ENCODE results near the gene EIF4G1.
"Not testable (repeated sequence)": the region's sequence is repeated elsewhere in the genome, so short reads cannot be mapped to it uniquely, and the experiment has no call there.

The EIF4G1 gene

GRCh38 chr3:184336547-184337398, 22.4 kb downstream of the EIF4G1 start:
- DNase-seq: peak; percentile 66

GRCh38 chr3:184337399-184337714, 23.0 kb downstream of the EIF4G1 start, which contains the start of gene FAM131A:
Gene FAM131A, plus strand, starts transcription at chr3:184337600. Its CDS starts 31 bp downstream, at chr3:184337631.
- peak; percentile 87 for DNase-seq

DNA sequence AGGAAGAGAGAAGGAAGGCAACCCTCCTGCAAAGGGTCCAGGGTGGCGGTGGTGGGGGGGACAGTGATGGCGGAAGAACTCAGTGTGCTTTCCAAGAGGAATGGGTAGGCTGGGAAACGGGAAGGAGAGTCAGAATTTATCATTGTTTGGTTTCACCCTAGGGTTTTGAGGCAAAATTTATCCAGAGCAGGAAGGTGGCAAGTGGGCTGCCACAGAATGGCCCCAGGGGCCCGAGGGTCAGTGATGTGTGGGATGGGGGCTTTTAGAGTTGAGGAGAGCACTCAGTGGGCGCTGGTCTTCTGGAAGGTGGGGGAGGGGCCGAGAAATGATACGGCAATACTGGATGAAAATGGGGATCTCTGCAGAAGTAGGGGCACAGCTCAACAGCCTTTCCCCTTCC, 23.6 kb downstream of the EIF4G1 start:
- DNase-seq: no peak

- peak; percentile 92 for DNase-seq
These were observed 24.1 kb downstream of the EIF4G1 start for GRCh38 chr3:184338511-184338945.

GRCh38 chr3:184339001-184339400, 24.6 kb downstream of the EIF4G1 start:
- DNase-seq: no peak

DNA sequence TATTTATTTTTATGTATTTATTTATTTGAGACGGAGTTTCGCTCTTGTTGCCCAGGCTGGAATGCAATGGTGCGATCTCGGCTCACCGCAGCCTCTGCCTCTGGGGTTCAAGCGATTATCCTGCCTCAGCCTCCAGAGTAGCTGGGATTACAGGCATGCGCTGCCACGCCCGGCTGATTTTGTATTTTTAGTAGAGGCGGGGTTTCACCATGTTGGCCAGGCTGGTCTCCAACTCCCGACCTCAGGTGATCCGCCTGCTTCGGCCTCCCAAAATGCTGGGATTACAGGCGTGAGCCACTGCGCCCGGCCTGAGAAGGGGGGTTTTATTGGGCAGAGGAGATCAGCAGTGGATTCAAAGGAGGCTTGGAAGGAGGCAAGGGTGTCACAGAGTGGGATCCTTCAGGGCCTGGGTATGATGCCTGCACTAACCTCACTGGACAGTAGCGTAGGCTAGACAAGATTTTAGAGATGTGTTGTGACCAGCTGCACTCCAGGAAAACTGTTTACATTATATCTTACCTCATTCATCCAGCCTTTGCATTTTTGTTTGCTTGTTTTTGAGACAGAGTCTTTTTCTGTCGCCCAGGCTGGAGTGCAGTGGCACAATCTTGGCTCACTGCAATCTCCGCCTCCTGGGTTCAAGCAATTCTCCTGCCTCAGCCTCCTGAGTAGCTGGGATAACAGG, 25.2 kb downstream of the EIF4G1 start:
- not testable (repeated sequence) for DNase-seq

DNA sequence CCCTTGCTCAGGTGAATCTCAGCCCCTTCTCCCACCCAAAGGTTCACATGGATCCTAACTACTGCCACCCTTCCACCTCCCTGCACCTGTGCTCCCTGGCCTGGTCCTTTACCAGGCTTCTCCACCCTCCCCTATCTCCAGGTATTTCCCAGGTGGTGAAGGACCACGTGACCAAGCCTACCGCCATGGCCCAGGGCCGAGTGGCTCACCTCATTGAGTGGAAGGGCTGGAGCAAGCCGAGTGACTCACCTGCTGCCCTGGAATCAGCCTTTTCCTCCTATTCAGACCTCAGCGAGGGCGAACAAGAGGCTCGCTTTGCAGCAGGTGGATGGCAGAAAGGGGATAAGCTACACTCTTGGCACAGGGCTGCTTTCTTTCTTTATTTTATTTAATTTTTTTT, 27.5 kb downstream of the EIF4G1 start:
- DNase-seq: no peak

DNA sequence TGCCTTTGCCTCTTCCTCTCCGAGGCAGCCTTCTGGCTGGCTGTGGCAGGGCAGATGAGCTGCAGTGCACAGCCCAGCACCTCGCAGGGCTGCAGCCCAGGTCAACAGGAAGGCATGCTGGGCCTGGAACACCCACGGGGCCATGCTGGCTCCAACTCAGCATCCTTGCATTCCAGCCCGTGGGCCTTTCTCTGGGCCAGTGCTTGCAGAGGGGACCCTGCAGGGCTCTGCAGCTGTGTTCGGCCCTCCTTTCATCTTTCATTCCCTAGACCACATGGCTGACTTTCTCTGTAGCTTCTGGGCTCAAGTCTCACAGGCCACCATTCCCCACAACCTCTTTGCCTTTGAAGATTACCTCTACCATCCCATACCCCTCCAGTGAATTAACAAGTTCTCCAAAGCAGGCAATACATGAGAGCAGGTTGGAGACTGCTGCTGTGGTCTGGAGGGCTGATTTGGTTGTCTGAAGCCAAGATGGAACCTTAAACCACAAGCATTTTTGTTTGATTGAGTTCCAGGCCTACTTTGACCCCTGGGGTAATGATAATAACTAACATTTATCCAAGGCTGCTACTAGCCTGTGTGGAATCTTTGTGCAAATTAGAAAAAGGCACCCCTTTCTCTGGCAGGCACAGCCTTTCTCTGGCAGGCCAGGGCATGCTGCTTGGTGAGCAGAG, 28.9 kb downstream of the EIF4G1 start:
- no peak for DNase-seq

GRCh38 chr3:184344579-184345316, 30.3 kb downstream of the EIF4G1 start:
- no peak for DNase-seq

- DNase-seq: no peak
These were observed 31.1 kb downstream of the EIF4G1 start for GRCh38 chr3:184345317-184346144.

DNA sequence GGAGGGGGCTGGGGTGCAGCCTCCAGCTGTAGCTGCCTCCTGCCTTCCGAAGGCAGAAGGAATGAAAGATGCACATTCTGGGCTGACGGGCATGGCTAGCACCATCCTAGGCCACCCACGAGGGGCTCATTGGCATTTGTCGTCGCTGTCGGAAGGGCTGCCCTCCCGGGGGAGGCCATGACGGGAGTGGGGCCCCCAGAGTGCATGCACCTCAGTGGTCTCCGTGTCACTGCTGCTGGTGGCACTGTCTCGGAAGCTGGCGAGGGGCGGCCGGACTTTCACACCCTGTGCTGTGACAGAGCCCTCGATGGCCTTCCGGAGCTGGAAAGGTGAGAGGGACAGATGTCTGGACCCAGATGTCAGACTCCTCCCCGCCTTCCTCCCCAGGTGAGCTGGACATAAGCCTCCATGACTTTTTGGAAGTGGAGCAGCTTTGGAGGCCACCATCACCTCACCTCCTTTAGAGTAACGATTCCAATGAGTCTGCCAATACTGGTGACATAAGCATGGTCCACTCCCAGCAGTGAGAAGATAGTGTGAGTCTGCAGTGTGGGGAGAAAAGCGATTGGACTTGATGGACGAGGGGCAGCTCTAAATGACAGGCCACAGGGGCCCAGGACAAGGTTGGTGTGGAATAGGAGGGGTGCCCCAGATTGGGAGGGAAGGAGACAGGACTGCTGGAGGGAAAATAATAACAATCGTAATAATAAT, 32.2 kb downstream of the EIF4G1 start:
- DNase-seq: no peak

DNA sequence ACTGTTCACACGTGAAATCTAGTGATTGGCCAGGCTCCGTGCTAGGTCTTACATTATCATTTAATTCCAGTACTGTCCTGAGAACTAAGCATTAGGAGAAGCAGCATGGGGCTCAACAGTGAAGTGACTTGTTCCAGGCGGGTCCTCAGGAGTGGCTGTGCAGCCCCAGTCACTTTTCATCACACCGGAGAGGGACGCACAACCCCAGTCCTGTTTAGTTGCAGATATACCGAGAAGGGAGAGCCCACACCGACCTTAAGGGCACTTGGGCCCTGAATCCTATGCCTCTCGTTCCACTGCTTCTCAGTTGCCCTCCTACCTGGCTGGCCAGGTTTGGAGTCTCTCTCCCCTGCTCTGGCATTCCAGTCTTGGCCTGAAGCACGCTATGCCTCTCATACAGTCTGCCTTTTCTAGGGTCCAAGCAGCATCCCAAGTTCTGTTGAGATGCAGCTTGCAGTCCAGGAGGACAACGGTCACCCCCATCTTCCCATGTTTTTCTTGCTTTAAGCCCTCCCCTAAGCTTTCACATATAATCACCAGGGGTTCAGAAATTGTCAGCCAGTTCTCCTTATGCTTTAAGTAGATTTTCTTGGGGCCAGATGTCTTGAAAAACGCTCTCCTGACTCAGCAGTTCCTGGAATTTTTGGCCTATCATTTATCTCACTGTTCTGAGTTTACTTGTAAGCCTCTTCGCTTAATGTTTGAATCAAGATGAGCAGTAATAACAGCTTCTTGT, 33.1 kb downstream of the EIF4G1 start:
- no peak for DNase-seq

DNA sequence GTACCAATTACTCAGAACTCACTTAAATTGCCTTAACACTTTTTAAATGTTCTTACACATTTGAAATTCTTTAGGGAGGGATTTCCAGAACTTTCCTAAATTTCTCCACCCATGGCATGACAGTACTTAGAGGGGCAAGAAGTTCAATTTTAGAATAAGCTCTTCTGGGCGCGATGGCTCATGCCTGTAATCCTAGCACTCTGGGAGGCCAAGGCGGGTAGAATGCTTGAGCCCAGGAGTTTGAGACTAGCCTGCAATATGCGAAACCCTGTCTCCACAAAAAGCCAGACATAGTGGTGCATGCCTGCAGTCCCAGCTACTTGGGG, 33.6 kb downstream of the EIF4G1 start:
- no peak for DNase-seq

DNA sequence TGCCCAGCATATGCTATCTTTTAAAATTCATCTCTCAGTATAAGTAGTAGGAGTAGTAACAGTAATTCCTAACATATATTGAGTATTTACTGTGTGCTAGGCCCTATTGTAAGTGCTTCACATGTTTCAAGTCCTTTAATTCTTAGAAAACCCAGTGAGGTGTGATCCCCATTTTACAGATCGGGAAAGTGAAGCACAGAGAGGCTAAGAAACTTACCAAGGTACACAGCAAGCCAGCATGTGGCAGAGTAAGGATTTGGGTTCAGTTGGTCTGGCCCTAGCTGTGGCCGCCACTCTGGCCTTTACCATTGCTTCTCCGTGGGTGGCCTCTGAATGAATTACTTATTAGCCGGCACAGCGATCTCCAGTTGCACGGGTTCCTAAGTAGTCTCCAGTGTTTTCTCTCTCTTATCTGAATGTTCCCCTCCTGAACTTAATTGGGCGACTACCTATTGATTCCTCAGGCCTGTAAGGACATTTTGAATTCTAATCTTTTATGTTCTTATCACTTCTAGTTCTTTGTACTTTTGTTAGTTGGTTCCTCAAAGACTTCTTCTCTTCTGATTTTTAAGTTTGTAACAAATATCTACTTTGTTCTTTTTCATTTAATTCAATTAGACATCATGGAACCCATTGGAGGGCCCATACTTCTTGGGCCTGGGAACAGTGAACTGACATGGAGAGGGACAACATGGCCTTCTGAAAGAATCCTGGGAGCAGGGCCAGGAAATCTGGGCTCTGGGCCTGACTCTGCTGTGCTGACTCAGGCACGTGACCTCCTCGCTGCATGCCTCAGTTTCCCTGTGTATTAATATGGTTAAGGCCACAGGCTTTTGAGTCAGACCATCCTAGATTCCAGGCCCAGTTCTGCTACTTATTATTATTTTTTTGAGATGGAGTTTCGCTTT, 35.4 kb downstream of the EIF4G1 start:
- no peak for DNase-seq

DNA sequence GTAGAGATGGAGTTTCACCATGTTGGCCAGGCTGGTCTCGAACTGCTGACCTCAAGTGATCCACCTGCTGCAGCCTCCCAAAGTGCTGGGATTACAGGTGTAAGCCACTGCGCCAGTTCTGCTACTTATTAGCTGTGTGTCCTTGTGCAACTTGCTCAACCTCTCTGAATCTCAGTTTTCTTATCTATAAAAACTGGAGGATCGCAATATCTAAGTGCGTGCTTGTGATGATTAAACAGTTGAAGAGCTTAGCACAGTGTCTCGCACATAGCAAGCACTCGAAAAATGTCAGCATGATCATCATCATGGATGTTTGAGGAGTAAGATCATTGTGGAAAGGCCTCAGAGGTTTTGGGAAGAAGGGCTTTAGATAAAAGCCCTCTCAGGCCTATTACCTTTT, 36.2 kb downstream of the EIF4G1 start:
- DNase-seq: no peak

- no peak for DNase-seq
These were observed 37.2 kb downstream of the EIF4G1 start for GRCh38 chr3:184351511-184352148.

GRCh38 chr3:184352149-184352785, 37.9 kb downstream of the EIF4G1 start:
- DNase-seq: no peak

DNA sequence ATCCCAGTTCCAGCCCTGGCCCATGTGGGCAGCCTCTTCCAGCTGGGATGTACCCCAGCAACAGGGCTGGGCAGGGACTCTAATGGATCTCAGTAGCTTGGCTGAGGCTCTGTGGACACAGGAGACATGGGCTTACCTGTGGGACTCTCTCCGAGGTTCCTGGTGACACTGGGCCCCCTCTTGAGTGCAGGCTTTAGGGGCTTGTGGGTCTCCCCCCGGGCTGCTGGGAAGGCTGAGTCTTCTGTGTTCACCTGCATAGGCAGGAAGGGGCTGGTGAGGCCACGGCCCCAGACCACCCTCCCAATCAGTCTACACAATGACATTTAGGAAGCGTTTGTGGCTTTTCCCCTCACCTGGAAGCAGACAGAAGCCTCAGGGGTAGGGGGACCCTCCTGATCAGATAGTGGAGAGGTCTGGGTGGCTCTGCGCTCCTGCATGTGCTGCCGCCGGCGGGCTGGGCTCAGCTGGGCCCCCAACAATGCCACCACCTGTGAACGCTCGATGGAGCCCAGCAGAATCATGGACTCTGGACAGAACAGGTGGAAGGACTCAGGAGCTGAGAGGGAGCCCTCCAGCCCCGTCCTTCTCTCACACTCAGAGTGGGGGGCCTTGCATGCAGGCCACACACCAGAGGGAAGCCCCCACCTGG, 38.6 kb downstream of the EIF4G1 start:
- DNase-seq: no peak

All from right forelimb (tissue), 1 donor.